ENCODE data around the gene RAPGEF4. TPM values are rescaled to one million over a fixed set of nuclear protein-coding genes. Genes with fewer than 3 reads are reported as not detected.

The RAPGEF4 gene
- total and polyA plus RNA-seq, 2 of the 13 experiments (the other 11 are each of a cell fraction or from before 2014, with no cell fraction given), result 0.78 to 0.91 TPM

- H3K4me2 ChIP-seq (ENCODE audit: low read depth, low read length), result no peak overlapping the region
- no peaks in the 10 kb centered on the region for H3K4me1 ChIP-seq (ENCODE audit: insufficient read depth, low read length)
- ATAC-seq (no peak), FAIRE-seq (no peak), DNase-seq (ENCODE audit: low spot score) (no peak)
- H3K27me3 ChIP-seq (ENCODE audit: control insufficient read depth in 1 of 2, insufficient read depth in 2 of 2, low read length in 2 of 2), result peaks cover 0 to 20% of the 10 kb centered on the region in 2 experiments; a peak in 3 of 5 replicates
- 15% methylated on average over 7 of the region's 7 CpGs for WGBS (ENCODE audit: low lambda C conversion rate)
- no peak overlapping the region for H3K9ac ChIP-seq (ENCODE audit: insufficient read depth, low read depth, low read length)
- no peaks in the 10 kb centered on the region for H3K36me3 ChIP-seq (replicated peaks in 1 of 2; ENCODE audit: control insufficient read depth in 1 of 2, insufficient read depth in 2 of 2, low read length in 2 of 2)
- H4K20me1 ChIP-seq (ENCODE audit: insufficient read depth, low read length), result no peaks in the 10 kb centered on the region
- intact Hi-C loops (cut with micrococcal nuclease; ENCODE audit: unreplicated experiment), result no loop called here
- ChIA-PET CTCF (ENCODE audit: low intra/inter-chr PET ratio, low total read pairs) (no interaction called here), POLR2A (no interaction called here)
- no peak overlapping the region for H2AFZ ChIP-seq (ENCODE audit: low read length)
- BruUV-seq (replicated peaks), result no TSS peak
- no peak overlapping the region for H3K4me3 ChIP-seq (replicated peaks in 1 of 3; ENCODE audit: insufficient read depth in 1 of 3, low read depth in 2 of 3, low read length in 3 of 3)
- in situ Hi-C loops (cut with HindIII; ENCODE audit: extremely low pct_ligation_motif_present, low pct_unique_long_range_greater_than_20kb), result no loop called here
- no peak overlapping the region for H3K27ac ChIP-seq (ENCODE audit: extremely low read length, insufficient read depth, low read length)
- H3K79me2 ChIP-seq (ENCODE audit: insufficient read depth, low read length), result no peaks in the 10 kb centered on the region
- no peaks in the 10 kb centered on the region for H3K9me3 ChIP-seq (ENCODE audit: low read length)
- TF ChIP-seq ZNF770 (CRISPR knock-in tag; IDR thresholded peaks at IDR 0.05) (no peak), ZNF790 (CRISPR knock-in tag; IDR thresholded peaks at IDR 0.05; ENCODE audit: borderline replicate concordance) (no peak), ZBTB40 (IDR thresholded peaks at IDR 0.05) (no peak), ZBTB40 (CRISPR knock-in tag; IDR thresholded peaks at IDR 0.05) (no peak), ZNF556 (CRISPR knock-in tag; IDR thresholded peaks at IDR 0.05; ENCODE audit: borderline replicate concordance) (no peak), TGIF2 (CRISPR knock-in tag; IDR thresholded peaks at IDR 0.05) (no peak), DMTF1 (CRISPR knock-in tag; IDR thresholded peaks at IDR 0.05) (no peak), MEIS2 (CRISPR knock-in tag; IDR thresholded peaks at IDR 0.05) (no peak), ZBTB44 (CRISPR knock-in tag; IDR thresholded peaks at IDR 0.05) (no peak)
These were observed 87.7 kb downstream of the RAPGEF4 start for GRCh38 chr2:172823261-172823850.

Data from HepG2 (cell line).